Neural cell (in vitro differentiated cells): ENCODE data around the gene STXBP2.

Experiments
- CTCF ChIP-seq: fragments of 450-650 bp; IDR thresholded peaks from 2 replicates; pipeline ENCODE4 v1.5.1; 2014; ENCODE audit warnings: antibody characterized with exemption, mild to moderate bottlenecking, moderate library complexity; ENCODE audit not compliant: poor library complexity, severe bottlenecking
- EP300 ChIP-seq: fragments of 450-650 bp; conservative IDR thresholded peaks from 2 replicates; pipeline ENCODE4 v1.6.1; 2014; ENCODE audit warnings: antibody characterized with exemption, mild to moderate bottlenecking, moderate library complexity; ENCODE audit not compliant: poor library complexity, severe bottlenecking
- EZH2 ChIP-seq: fragments of 200-600, 300-800 bp; shearing (Covaris generic), sonication (generic); IDR thresholded peaks from 2 replicates; pipeline ENCODE4 v1.6.1; 2014; ENCODE audit warnings: antibody characterized with exemption, low read length, borderline replicate concordance, mild to moderate bottlenecking; ENCODE audit not compliant: insufficient read depth, poor library complexity, severe bottlenecking
- MXI1 ChIP-seq: fragments of 450-650 bp; conservative IDR thresholded peaks from 2 replicates; pipeline ENCODE4 v1.6.1; 2014; ENCODE audit warnings: antibody characterized with exemption, mild to moderate bottlenecking; ENCODE audit not compliant: poor library complexity, severe bottlenecking
- POLR2AphosphoS5 ChIP-seq: IDR thresholded peaks from 2 replicates; pipeline ENCODE4 v1.6.1; 2012
- RAD21 ChIP-seq: fragments of 450-650 bp; conservative IDR thresholded peaks from 2 replicates; pipeline ENCODE4 v1.6.1; 2014; ENCODE audit warnings: antibody characterized with exemption, mild to moderate bottlenecking, moderate library complexity
- REST ChIP-seq: IDR thresholded peaks from 2 replicates; pipeline ENCODE4 v1.6.1; 2012; ENCODE audit warnings: borderline replicate concordance
- SMC3 ChIP-seq: fragments of 450-650 bp; conservative IDR thresholded peaks from 2 replicates; pipeline ENCODE4 v1.6.1; 2014; ENCODE audit warnings: antibody characterized with exemption, mild to moderate bottlenecking, moderate library complexity; ENCODE audit not compliant: poor library complexity
- TAF1 ChIP-seq: IDR thresholded peaks from 2 replicates; pipeline ENCODE4 v1.6.1; 2012; ENCODE audit warnings: low read depth

GRCh38 chr19:7676376-7676775, 39.5 kb downstream of the STXBP2 start:
- no peak for TF ChIP-seq CTCF
- TF ChIP-seq MXI1 = no peak
- no peak for TF ChIP-seq POLR2AphosphoS5
- no peak for TF ChIP-seq EZH2
- TF ChIP-seq TAF1 = no peak
- TF ChIP-seq RAD21 = no peak
- no peak for TF ChIP-seq REST
- no peak for TF ChIP-seq EP300
- no peak for TF ChIP-seq SMC3
